NCI-H2171 treated with DMSO at 0.1 percent for 48 hours (cell line): ENCODE data around the gene FBXW11.
"Not testable (repeated sequence)": the region's sequence is repeated elsewhere in the genome, so short reads cannot be mapped to it uniquely, and the experiment has no call there.

Experiments used
- DNase-seq: peaks from one replicate; lab custom pipeline; 2025; lab: John Stamatoyannopoulos, UW

Gene FBXW11

DNA sequence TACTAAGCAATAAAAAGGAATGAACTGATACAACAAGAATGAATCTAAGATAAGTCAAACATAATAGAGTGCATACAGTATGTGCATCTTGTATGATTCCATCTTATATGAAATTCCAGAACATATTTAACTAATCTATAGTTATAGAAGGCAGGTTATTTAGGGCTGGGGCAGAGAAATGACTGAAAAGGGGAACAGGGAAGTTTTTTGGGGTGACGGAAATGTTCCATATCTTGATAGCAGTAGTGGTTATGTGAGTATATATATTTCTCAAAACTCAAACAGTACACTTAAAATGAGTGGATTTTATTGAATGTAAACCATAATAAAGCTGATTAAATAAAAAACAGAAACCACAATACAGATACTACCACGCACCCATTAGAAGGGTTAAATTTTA lies 24.6 kb downstream of the FBXW11 start:
- no peak for DNase-seq

DNA sequence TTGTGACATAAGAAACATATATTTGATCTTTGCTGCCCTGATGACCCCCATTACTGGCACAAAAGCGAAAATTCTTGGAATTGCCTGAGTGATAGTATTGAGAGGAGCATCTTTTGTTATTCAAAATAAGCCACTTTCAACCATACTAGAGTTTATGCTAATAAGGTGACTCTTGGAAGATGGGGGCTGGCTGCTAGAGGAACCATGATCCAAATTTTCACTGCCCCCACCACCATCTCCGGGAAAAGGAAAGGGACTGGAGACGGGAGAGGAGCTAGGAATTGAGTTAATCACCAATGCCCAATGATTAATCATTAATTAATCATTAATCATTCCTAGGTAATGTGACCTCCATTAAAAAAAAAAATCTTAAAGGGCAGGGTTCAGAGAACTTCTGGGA lies 25.6 kb downstream of the FBXW11 start:
- DNase-seq, result no peak

DNA sequence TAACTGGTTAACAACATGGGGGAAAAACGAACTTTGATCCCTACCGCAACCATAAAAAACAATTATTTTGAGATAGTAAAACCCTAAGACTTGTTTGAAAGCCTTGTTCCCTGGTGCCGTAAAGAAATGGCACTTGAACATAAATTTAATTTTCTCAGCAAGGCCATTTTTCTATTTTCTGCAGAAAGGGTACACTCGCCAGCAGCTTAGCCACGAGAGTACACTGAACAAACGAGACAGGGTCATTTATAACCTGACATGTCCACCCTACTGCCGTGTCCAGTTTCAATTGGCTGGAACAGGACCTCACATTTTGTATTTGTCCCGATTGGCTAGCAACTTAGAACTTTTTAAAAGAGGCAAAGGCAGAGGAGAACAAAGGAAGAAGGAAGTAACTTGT lies 26.8 kb downstream of the FBXW11 start:
- no peak for DNase-seq

DNA sequence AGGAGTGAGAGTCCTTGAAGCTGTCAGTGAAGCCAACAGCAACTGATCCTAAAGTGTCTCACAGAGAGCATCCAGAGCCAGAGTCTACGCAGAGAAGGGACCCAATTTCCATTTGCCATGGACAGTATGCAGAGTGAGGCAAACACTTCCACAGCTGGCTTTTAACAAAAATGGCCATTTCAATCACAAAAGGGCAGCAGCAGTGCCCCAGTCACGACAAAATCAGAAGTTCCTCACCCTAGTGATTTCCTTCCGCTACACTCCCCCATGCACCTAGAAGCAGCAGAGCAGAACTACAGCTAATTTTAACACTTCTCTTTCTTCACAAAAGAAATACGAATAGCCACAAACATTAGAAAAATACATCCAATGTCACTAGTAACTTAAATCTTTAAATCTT lies 27.9 kb downstream of the FBXW11 start:
- DNase-seq, result no peak

DNA sequence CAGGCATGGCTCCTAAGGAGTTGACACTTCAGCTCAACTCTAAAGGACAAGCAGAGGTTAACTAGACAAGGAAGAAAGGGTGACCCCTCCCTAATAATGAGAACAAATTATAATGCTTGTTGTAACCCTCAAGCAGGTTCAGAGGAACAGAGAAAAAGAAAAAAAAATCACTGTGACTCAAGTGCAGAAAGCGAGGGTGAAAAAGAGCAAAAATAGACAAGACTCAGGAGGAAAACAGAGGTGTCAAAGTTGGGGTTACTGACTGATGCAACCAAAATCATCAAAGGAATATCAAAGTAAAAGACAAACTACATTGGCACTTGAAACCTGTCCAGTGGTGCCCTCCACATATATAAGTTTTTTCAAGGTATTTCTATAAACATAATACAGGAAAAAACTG lies 28.4 kb downstream of the FBXW11 start:
- no peak for DNase-seq

DNA sequence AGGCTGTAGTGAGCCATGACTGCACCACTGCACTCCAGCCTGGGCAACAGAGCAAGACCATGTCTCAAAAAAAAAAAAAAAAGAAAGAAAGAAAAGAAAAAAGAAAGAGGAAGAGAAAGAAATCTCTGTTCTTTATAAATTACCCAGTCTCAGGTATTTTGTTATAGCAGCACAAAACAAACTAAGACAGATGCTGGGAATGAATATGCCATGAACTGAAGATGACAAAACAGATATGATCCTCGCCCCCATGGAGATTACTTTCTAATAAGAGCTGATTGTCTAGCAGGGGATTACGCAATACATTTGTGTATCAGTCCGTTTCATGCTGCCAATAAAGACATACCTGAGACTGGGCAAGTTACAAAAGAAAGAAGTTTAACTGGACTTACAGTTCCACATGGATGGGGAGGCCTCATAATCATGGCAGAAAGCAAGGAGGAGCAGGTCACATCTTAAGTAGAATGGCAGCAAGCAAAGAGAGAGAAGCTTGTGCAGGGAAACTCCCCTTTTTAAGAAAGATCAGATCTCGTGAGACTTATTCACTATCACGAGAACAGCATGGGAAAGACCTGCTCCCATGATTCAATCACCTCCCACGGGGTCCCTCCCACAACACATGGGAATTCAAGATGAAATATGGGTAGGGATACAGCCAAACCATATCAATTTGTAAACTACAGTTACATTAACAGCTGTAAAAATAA lies 29.0 kb downstream of the FBXW11 start:
- DNase-seq, result not testable (repeated sequence)

DNA sequence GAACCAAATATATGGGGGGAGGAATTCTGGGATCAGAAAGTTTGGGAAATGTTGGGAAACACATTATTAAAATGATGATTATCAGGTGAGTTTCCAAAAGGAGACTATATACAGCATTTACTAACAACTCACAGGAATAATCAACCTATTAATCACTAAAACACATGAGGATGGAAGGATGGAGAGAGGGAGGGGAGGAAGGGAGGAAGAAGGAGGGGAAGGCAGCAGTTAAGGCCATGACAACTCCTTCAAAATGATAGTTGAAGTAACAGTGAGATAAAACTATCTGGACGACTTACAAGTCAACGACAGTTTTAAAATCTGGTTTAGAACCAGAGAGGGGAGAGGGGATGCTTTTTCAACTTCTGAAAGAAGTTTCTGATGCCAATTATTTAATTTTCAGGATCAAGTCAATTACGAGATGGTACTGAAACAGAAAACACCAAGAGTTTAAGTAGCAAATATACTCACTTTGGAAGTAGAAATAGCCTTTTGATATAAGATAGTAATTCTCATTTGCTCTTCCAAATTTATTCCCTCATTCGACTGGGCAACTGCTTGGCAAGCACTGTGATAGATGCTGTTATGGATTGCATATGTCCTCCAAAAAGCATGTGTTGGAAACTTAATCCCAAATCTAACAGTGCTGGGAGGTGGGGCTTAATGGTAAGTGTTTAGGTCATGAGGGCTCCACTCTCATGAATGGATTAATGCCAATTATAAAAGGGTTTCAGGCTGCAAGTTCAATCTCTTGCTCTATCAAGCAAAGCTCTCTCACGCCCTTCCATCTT lies 30.4 kb downstream of the FBXW11 start:
- DNase-seq, result no peak

DNA sequence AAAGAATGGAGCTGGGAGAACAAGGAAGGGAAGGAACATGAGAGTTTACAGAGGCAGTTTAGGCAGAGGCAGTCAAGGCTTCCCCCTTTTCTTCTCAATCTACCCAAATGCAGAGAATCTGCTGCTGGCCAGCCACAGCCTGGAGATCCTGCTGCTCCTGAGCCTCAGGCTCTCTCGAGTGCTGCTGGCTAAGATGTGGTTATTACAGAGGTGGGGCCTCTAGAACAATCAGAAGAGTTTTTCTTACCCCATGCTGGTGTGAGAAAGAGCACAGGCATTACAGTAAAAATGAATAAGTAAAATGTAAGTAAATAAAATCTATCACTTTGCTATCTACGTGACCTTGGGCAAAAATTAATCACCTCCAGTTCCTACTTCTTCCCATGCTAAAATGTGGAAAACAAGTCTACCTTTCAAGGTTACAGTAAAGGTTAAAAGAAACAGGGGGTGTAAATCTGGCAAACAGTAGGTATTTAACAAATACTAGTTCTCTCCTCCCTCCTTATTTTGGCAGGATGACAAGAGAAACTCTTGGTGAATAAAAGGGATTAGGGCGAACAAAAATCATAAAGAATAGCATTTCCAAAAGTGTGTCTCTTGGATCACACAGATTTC lies 31.1 kb downstream of the FBXW11 start:
- no peak for DNase-seq

DNA sequence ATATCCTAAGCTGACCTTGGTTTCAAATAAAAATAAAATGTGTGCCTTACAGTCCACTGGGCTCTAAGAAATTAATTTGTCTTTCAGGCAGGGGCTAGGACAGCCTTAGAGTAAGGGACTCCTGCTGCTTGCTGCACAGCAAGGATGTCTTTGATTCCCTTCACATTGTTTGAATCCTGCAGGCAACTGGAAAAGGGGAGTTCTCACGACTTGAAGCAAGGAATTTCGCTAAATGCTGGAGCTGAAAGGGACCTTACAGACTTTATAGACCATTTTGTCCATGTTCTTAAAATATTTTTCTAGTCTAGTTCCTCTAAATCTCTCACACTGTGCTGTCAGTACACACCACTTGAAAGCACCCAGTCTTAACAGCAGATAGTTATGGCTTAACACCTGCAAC lies 35.6 kb downstream of the FBXW11 start:
- no peak for DNase-seq

DNA sequence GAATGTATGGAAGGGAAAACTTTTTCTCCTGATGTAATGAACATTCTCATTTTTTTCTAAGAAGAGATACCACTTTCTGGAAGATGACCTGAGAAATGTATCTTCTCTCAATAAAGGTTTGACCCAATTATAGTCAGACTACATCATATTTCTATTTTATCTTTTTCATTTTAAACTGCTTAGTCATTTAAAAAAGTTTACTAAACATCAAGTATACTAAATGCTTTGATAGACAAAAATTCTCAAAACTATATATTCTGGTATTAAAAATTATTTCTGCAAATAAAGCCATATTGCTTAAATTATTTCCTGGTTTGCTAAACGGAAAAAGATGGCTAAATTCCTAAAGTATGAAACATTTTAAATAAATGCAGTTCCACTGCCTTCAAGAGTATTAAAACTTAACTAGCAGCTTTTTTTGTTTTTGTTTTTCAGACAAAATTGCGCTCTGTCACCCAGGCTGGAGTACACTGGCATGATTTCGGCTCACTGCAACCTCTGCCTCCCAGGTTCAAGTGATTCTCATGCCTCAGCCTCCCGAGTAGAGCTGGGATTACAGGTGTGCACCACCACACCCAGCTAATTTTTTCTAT lies 37.1 kb downstream of the FBXW11 start:
- no peak for DNase-seq

DNA sequence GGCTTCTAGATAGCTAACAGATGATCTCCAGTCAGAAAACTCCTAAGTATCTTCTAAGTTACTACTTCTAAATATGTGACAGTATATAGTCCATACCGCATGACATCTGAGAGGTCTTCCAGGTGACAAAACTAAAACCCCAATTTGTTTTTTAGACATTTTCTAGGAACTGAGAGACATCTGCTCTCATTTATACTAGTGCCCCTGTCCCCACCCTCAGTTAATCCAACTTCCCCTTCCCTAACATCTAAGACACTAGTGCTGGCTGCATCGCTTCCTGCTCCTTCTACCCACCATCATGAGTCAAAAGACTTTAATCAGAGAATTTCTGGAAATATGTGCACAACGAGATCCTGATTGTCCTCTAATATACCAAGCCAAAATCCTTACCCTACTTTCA lies 37.9 kb downstream of the FBXW11 start:
- DNase-seq, result no peak

DNA sequence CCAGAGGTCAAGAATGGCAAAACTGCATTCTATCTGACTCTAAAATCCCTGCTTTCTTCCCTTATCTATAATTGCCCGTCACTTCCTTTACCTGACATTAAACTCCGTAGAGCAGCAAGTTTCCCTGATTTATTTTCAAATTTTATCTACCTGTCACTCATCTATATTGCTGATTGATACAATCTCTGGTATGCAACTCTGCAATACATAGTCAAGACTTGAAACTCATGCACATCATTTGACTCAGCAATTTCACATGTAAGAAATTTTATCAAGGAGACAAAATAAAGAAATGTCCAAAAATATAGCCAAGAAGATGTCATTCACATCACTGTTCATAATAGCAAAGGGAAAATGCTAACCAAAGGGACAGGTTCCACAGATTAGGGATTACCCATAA lies 39.5 kb downstream of the FBXW11 start:
- no peak for DNase-seq

DNA sequence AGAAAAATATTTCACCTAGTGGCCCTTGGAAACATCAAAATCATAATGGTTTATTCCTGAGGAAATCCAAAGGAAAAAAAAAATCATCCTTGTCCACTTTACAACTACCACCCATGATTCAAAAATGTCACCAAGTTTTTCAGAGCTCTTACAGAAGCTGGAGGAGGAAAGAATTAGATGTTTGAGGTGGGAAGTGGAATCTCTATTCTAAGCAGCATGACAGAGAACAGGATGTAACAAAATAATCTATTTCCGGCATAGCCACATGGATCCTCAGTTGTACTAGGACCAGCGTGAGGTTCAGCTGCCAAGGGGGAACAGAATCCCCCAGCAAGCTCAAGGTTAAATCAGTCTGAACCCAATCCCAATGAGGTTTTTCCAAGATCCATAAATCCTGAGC lies 40.2 kb downstream of the FBXW11 start:
- DNase-seq, result no peak

DNA sequence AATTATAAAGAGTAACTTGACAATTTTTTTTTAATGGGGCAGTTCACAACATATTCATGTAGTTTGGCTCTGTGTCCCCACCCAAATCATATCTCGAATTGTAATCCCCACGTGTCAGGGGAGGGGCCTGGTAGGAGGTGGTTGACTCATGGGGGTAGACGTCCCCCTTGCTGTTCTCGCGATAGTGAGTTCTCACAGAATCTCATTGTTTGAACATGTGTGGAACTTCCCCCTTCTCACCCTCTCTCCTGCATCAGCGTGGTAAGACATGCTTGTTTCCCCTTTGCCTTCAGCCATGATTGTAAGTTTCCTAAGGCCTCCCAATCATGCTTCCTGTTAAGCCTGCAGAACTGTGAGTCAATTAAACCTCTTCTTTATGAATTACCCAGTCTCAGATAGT lies 40.7 kb downstream of the FBXW11 start:
- DNase-seq, result no peak

DNA sequence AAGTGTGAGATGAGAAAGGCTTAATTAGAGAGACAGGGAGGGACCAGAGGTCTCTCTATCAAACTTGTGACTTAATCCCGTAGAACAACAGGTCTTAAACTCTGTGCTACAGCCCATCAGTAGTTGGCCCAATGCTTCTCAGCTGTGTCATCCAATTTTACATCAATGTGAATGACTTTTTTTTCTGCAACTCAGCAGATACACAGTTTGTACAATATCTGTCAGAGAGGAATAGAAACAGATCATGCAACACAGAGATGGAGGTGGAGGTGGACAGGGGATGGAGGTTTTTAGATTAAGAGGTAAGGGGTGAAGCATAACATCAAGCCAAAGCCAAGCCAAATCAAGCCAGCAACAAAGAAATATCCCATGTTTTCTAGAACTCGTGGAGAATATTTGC lies 43.0 kb downstream of the FBXW11 start:
- no peak for DNase-seq

DNA sequence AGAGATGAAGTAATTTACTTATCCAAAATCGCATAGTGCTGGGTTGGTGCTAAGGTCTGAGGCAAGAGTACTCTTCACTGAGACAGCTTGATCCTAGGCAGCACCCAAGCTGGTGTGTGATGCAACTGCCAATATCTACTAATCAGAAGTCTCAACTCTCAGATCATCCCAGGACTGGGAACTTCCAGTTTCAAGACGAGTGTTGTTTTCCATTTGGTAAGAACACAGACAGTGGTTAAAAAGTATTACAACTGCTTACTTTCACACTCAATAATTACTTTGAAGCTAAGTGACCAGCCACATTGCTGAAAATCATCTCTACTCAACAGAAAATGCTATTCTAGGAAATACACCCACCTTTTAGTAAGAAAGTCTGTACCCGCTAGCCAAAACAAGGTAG lies 45.3 kb downstream of the FBXW11 start:
- DNase-seq, result no peak

DNA sequence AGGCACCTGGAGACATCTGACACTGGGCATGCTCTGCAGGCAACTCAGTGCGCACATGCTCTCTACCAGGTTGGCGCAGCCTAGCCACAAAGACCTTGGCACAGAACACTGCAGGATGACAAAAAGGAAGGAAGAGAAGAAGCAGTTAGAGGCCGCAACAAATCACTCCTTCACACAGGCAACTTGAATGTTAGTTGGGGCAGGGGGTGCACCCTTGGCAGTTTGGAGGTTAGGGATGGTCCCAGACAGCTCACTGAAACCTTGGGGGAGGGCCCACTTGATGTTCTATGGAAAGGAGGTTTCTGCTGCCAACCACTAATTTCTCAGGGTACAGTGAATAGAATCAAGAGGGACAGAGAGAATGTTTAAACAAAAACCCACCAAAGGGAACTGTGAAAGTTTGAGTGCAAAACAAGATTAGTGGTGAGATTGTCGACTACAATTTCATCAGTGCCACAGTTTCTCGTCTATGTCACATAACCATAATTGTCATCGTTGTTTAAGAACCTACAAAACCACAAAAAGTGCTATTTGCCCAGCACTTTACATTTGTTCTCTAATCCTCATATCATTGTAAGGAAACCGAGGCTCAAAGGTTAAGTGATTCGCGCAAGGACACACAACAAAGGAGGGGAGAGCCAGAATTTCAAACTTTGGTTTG lies 48.7 kb downstream of the FBXW11 start:
- DNase-seq, result no peak

DNA sequence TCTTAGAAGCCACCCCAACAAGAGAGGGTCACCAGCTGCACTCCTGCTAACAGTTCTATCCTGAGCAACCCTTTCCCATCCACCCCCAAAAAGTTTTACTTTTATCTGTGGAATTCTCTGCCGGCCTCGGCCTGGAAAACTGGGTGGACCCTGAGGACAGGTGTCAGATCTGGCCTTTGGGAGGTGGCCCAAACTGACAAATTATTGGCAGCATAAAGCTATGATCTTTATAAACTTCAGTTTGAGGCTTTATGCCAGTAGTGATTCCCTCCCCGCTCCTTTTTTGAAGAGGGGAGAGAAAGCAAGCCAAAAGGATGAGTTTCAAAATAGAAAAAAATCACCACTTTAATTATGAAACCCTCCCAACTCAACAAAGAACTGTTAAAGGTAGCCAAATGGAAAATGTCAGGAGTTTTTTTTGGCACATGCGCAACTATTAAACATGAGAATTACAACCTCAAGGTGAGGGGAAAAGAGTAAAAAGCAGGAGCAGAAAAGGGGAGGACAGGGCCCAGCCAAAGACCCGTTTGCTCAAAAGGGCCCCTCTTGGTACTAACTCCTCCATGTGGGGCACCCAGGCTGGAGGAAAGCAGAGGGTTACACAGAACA lies 49.4 kb downstream of the FBXW11 start:
- no peak for DNase-seq

DNA sequence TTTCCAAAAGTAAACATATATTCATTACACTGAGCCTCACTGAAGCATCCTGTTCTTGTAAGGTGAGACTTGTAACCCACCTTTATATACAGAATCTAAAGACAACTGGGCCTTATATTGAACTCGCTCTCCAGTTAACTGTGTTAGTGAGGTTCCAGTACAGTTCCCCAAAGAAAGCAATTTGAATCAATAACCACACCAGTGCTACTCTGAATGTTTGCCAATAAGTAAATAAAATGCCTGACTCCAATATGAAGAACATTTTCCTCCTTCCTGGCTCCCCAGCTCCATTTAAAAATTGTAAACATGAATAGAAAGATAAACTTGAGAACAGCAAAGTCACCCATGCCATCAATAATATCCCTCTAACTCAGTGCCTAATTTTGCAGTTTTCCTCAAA lies 50.1 kb downstream of the FBXW11 start:
- DNase-seq, result no peak

DNA sequence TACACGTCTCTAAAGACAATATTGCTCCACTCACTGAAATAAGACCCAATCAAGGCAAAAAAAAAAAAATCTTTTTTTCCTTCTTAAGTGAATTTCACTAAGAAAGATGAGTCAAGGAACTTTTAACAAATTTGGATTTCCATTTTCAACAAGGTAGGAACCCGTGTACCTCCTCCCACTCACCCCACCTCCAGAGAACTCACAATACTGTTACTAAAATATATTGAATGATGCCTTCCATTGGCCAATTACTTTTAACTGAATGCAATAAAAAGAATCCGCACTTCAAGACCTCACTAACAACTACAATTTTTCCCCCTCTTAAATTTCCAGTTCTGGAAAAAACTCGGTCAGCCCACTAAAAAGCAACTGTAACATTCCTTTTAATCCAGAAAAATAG lies 50.7 kb downstream of the FBXW11 start:
- DNase-seq, result no peak

DNA sequence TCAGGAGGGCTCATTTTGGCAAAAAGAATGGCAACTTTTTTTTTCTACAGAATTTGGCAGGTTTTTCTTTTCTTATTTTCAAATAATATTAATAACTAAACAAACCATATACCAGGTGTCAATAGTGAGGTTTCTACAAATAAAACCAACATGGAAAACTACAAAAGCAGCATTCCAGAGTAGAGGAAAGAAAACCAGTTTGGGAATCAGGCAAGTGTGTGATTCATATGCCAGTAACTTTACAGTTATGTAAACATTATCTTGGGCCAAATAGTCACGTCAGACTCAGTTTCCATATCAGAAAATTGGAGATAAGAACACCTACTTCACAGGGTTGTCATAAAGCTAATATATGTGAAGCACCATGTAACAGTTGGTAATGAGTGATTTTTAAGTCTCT lies 51.7 kb downstream of the FBXW11 start:
- DNase-seq, result no peak
